Astrocyte (in vitro differentiated cells and primary cell): ENCODE results near the gene RGMB. TPM values are rescaled to one million over a fixed set of nuclear protein-coding genes. Genes with fewer than 3 reads are reported as not detected.

ENCODE experiments used
- DNase-seq: peaks from one replicate; pipeline ENCODE4 v3.0.0-alpha.2; 2010; ENCODE audit warnings: low read depth
- FAIRE-seq: peaks from 2 replicates; lab custom pipeline; 2011; peaks lifted over from hg19 to GRCh38; lab: Jason Lieb, UNC
- H2AFZ ChIP-seq: 2 replicates; pipeline ENCODE4 v1.6.0; 2012; ENCODE audit warnings: low read depth, low read length, inconsistent platforms
- H3K27ac ChIP-seq: 2 replicates; pipeline ENCODE4 v1.5.1; 2011; ENCODE audit warnings: low read depth, low read length, inconsistent platforms
- H3K27me3 ChIP-seq: 2 replicates; pipeline ENCODE4 v1.6.0; 2011; ENCODE audit warnings: low read length, inconsistent platforms; ENCODE audit not compliant: insufficient read depth
- H3K36me3 ChIP-seq: 2 replicates; pipeline ENCODE4 v1.5.1; 2011; ENCODE audit warnings: low read length, inconsistent platforms; ENCODE audit not compliant: insufficient read depth
- H3K4me1 ChIP-seq: 2 replicates; pipeline ENCODE4 v1.5.1; 2011; ENCODE audit warnings: low read length, inconsistent platforms; ENCODE audit not compliant: insufficient read depth
- H3K4me2 ChIP-seq: 2 replicates; pipeline ENCODE4 v1.6.0; 2012; ENCODE audit warnings: low read length, inconsistent platforms
- H3K4me3 ChIP-seq: 2 replicates; pipeline ENCODE4 v1.5.1; 2011; ENCODE audit warnings: low read depth, mild to moderate bottlenecking, low read length, inconsistent platforms; ENCODE audit not compliant: insufficient read depth
- H3K79me2 ChIP-seq: 2 replicates; pipeline ENCODE4 v1.6.0; 2012; ENCODE audit warnings: mild to moderate bottlenecking, low read length, inconsistent platforms; ENCODE audit not compliant: insufficient read depth
- H3K9ac ChIP-seq: 2 replicates; pipeline ENCODE4 v1.6.0; 2012; ENCODE audit warnings: mild to moderate bottlenecking, low read length, inconsistent platforms
- H3K9me3 ChIP-seq: 2 replicates; pipeline ENCODE4 v1.5.1; 2012; ENCODE audit warnings: low read depth, mild to moderate bottlenecking, low read length, inconsistent platforms; ENCODE audit not compliant: insufficient read depth
- H4K20me1 ChIP-seq: 2 replicates; pipeline ENCODE4 v1.6.0; 2012; ENCODE audit warnings: low read length, inconsistent platforms; ENCODE audit not compliant: insufficient read depth
- H3K27ac Mint-ChIP-seq: one replicate; pipeline ENCODE4 v1.8.0; 2021; ENCODE audit warnings: mild to moderate bottlenecking, mixed read lengths; ENCODE audit not compliant: unreplicated experiment
- H3K27me3 Mint-ChIP-seq: one replicate; pipeline ENCODE4 v1.8.0; 2021; ENCODE audit warnings: low read depth, mixed read lengths; ENCODE audit not compliant: unreplicated experiment
- H3K36me3 Mint-ChIP-seq: one replicate; pipeline ENCODE4 v1.8.0; 2021; ENCODE audit warnings: low read depth, mixed read lengths; ENCODE audit not compliant: unreplicated experiment
- H3K4me1 Mint-ChIP-seq: one replicate; pipeline ENCODE4 v1.8.0; 2021; ENCODE audit warnings: low read depth, mixed read lengths; ENCODE audit not compliant: unreplicated experiment
- H3K4me3 Mint-ChIP-seq: one replicate; pipeline ENCODE4 v1.8.0; 2021; ENCODE audit warnings: mild to moderate bottlenecking, moderate library complexity, mixed read lengths; ENCODE audit not compliant: unreplicated experiment
- H3K9me3 Mint-ChIP-seq: one replicate; pipeline ENCODE4 v1.8.0; 2021; ENCODE audit warnings: mild to moderate bottlenecking, mixed read lengths; ENCODE audit not compliant: unreplicated experiment
- CTCF ChIP-seq: IDR thresholded peaks from 2 replicates; pipeline ENCODE4 v1.5.1; 2011; ENCODE audit warnings: low read depth, mild to moderate bottlenecking, inconsistent platforms, low read length, moderate library complexity; ENCODE audit not compliant: insufficient read depth
- EZH2 ChIP-seq: IDR thresholded peaks from 2 replicates; pipeline ENCODE4 v1.6.1; 2012; ENCODE audit warnings: mild to moderate bottlenecking, low read length, inconsistent platforms; ENCODE audit not compliant: insufficient read depth
- total RNA-seq: library from RNA; stranded (reverse); gene quantifications from 2 replicates; pipeline ENCODE4 v1.2.1, GENCODE V29; 2021

RGMB gene
- total RNA-seq, 1 donor from 2014 or later, result 48.7 TPM

GRCh38 chr5:98771382-98772109 lies 1.9 kb upstream of the RGMB start:
- DNase-seq, result peak; percentile 76
- Histone ChIP-seq H3K9ac (peak overlapping the region; percentile 98), H3K27me3 (no peaks in the 10 kb centered on the region), H3K4me3 (peak overlapping the region; percentile 79), H3K4me2 (peak overlapping the region; percentile 87), H3K79me2 (peaks cover 69% of the 10 kb centered on the region), H3K36me3 (no peaks in the 10 kb centered on the region), H3K9me3 (no peaks in the 10 kb centered on the region), H3K27ac (peak overlapping the region; percentile 84), H4K20me1 (peaks cover 23% of the 10 kb centered on the region), H2AFZ (no peak overlapping the region), H3K4me1 (peaks cover 13% of the 10 kb centered on the region)
- Mint-ChIP-seq H3K4me1 (peaks cover 23% of the 10 kb centered on the region), H3K4me3 (peak overlapping the region; percentile 99), H3K27me3 (no peaks in the 10 kb centered on the region), H3K36me3 (peaks cover 2% of the 10 kb centered on the region), H3K27ac (peak overlapping the region; percentile 99), H3K9me3 (no peaks in the 10 kb centered on the region)
- TF ChIP-seq CTCF, result peak; percentile 94
- no peak for TF ChIP-seq EZH2
- FAIRE-seq, result peak; percentile 43

- peaks cover 33% of the 10 kb centered on the region for H4K20me1 ChIP-seq
- Mint-ChIP-seq H3K27me3 (no peaks in the 10 kb centered on the region), H3K4me3 (peak overlapping the region; percentile 99), H3K9me3 (no peaks in the 10 kb centered on the region), H3K27ac (peak overlapping the region; percentile 95), H3K36me3 (peaks cover 2% of the 10 kb centered on the region), H3K4me1 (peaks cover 23% of the 10 kb centered on the region)
- peaks cover 79% of the 10 kb centered on the region for H3K79me2 ChIP-seq
- H3K4me3 ChIP-seq, result peak overlapping the region; percentile 79
- H3K27me3 ChIP-seq, result no peaks in the 10 kb centered on the region
- H3K9me3 ChIP-seq, result no peaks in the 10 kb centered on the region
- peak overlapping the region; percentile 87 for H3K4me2 ChIP-seq
- peak overlapping the region; percentile 98 for H3K9ac ChIP-seq
- H3K27ac ChIP-seq, result peak overlapping the region; percentile 80
- peak; percentile 82 for DNase-seq
- TF ChIP-seq EZH2, result no peak
- TF ChIP-seq CTCF, result no peak
- H2AFZ ChIP-seq, result peak overlapping the region; percentile 58
- no peaks in the 10 kb centered on the region for H3K36me3 ChIP-seq
- FAIRE-seq, result no peak
- H3K4me1 ChIP-seq, result peaks cover 13% of the 10 kb centered on the region
Measured at GRCh38 chr5:98772415-98773213, 849 bp upstream of the RGMB start.

GRCh38 chr5:98773214-98773463 lies 324 bp upstream of the RGMB start:
- Histone ChIP-seq H3K4me3 (peak overlapping the region; percentile 79), H3K4me1 (peaks cover 13% of the 10 kb centered on the region), H3K27ac (peak overlapping the region; percentile 80), H3K79me2 (peaks cover 84% of the 10 kb centered on the region), H3K27me3 (no peaks in the 10 kb centered on the region), H3K36me3 (no peaks in the 10 kb centered on the region), H3K9me3 (no peaks in the 10 kb centered on the region), H3K9ac (peak overlapping the region; percentile 98), H2AFZ (peak overlapping the region; percentile 58), H3K4me2 (peak overlapping the region; percentile 87), H4K20me1 (peaks cover 38% of the 10 kb centered on the region)
- Mint-ChIP-seq H3K4me1 (peaks cover 25% of the 10 kb centered on the region), H3K27ac (peak overlapping the region; percentile 95), H3K27me3 (no peaks in the 10 kb centered on the region), H3K4me3 (peak overlapping the region; percentile 99), H3K9me3 (no peaks in the 10 kb centered on the region), H3K36me3 (peaks cover 2% of the 10 kb centered on the region)
- DNase-seq, result no peak
- TF ChIP-seq EZH2 (no peak), CTCF (no peak)
- no peak for FAIRE-seq
